T47D (cell line): ENCODE results near the gene BRAF.
"Not testable (repeated sequence)": the region's sequence is repeated elsewhere in the genome, so short reads cannot be mapped to it uniquely, and the experiment has no call there.

ENCODE experiments used
- DNase-seq, 2 experiments: peaks; one replicate each; pipeline versions ENCODE4 v3.0.0 to v3.0.0-alpha.2; 2011 to 2012; ENCODE audit warnings: low read depth in 1 of 2, low spot score in 1 of 2
- JUND ChIP-seq: IDR thresholded peaks from 2 replicates; pipeline ENCODE4 v1.6.1; 2012; ENCODE audit warnings: low read depth
- in situ Hi-C: cut with HindIII; loops from 2 replicates; pipeline ENCODE4 v1.10.0; 2016; ENCODE audit warnings: low sequenced_read_pairs, low pct_unique_long_range_greater_than_20kb

Gene BRAF

DNA sequence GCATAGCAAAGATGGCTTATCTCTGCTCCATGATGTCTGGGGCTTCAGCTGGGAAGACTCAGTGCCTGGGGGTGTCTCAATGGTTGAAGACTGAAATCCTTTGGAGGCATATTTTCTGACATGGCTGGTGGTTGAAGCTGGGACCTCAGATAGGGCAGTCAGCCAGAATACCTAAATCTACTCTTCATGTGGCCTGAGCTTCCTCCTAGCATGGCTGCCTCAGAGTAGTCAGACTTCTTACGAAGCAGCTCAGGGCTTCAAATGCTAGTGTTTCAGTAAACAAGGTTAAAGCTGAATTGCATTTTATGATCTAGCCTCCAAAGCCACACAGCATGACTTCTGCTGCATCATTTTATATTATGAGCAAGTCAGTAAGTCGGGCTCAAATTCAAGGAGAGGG is 2.6 kb upstream of the BRAF start:
- no peak for DNase-seq
- TF ChIP-seq JUND = no peak
- in situ Hi-C loops = no loop called here

- in situ Hi-C loops = no loop called here
- TF ChIP-seq JUND = no peak
- DNase-seq = no peak
These were observed 1.5 kb upstream of the BRAF start for GRCh38 chr7:140926021-140926817.

GRCh38 chr7:140924019-140924820 is 509 bp downstream of the BRAF start:
- DNase-seq = peak; percentile 44 to 67
- TF ChIP-seq JUND = no peak
- in situ Hi-C loops = no loop called here

- DNase-seq = peak in 1 of 2 experiments; percentile 9
- no peak for TF ChIP-seq JUND
These were observed 1.2 kb downstream of the BRAF start for GRCh38 chr7:140923358-140924006.

GRCh38 chr7:140922741-140923345 is 1.9 kb downstream of the BRAF start:
- in situ Hi-C loops = no loop called here
- no peak for DNase-seq
- TF ChIP-seq JUND = no peak

More at GRCh38 chr7:140923358-140924006, 1.2 kb downstream of the BRAF start:
- in situ Hi-C loops = no loop called here

- no peak for TF ChIP-seq JUND
- no peak for DNase-seq
- in situ Hi-C loops = no loop called here
These were observed 4.0 kb downstream of the BRAF start for GRCh38 chr7:140920745-140921144.

GRCh38 chr7:140918236-140918635 is 6.5 kb downstream of the BRAF start:
- in situ Hi-C loops = no loop called here
- no peak for DNase-seq
- TF ChIP-seq JUND = no peak

DNA sequence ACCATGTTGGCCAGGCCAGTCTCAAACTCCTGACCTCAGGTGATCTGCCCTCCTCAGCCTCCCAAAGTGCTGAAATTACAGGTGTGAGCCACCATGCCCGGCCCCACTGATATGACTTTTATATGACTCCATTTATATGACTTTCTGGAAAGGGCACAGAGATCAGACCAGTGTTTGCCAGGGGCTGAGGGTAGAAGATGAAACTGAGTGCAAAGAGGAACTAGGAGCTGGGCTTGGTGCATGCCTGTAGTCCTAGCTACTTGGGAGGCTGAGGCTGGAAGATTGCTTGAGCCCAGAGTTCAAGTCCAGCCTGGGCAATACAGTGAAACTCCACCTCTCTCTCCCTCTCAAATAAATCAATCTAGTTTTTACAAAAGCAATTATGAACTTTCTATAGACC is 7.5 kb downstream of the BRAF start:
- no peak for DNase-seq
- in situ Hi-C loops = no loop called here
- TF ChIP-seq JUND = no peak

- TF ChIP-seq JUND = no peak
- DNase-seq = no peak
- in situ Hi-C loops = no loop called here
These were observed 8.7 kb downstream of the BRAF start for GRCh38 chr7:140915935-140916555.

DNA sequence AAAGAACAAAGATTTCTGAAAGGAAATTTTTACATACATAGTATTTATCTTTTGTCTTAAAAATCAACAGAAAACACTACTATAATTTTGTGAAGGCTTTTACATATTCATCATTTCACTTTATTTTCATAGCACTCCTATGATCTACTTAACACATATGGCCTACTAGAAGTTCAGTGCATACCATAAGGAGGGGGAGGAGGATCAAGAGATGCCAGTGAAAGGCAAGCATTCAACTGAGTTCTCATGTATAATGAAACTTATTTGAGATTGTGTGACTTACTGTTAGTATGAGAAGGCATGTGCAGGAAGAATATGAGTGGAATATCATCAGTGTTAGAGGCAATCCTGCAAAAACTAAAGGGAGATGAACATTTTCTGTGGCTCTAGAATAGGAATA is 10.6 kb downstream of the BRAF start:
- no peak for DNase-seq
- in situ Hi-C loops = no loop called here
- no peak for TF ChIP-seq JUND

GRCh38 chr7:140913596-140913928 is 11.2 kb downstream of the BRAF start:
- DNase-seq, in situ Hi-C loops: not testable (repeated sequence)

DNA sequence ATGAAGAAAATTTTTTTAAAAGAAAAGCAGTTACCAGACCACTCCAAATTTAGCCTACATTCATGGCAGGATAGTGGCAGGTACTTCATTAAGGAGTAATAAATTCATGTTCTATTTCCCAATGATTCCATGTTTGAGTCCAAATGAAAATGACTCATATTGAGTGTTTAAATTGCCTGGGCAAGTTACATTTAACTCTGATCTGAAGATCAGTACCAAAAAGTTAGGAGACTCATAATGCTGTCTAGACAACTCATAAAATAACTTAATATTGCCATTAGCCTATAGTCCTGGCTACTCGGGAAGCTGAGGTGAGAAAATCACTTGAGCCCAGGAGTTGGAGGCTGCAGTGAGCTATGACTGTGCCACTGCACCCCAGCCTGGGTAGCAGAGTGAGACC is 13.0 kb downstream of the BRAF start:
- in situ Hi-C loops = no loop called here
- no peak for DNase-seq
- no peak for TF ChIP-seq JUND
